ENCODE results near the gene IFT27.

DNA sequence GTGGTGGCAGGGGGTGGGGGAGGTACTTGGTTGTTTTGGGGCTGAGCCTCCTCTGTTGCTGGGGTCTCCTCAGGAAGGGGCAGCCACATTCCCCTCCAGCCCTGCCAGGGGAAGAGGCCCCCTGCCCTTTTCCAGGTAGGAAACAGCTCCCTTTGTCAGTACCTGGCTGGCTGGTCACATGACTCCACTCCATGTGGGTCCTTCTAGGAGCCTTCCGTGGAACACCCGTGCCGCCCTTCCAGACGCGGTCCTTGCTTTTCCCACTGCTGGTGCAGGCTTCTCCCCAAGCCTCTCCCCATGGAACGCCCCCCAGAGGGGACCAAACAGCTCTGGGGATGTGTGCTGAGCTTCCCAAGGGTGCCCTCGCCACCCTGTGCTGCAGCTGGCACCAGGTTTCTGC lies 19.9 kb downstream of the IFT27 start:
- TF ChIP-seq CTCF (IDR thresholded peaks at IDR 0.05): no peak
- no peak for TF ChIP-seq POLR2A (IDR thresholded peaks at IDR 0.05)
- TF ChIP-seq POLR2AphosphoS5 (IDR thresholded peaks at IDR 0.05): no peak

Data from gastroesophageal sphincter (tissue), 3 donors.